Measurements from ENCODE around the gene ZNF350.

GRCh38 chr19:51944798-51945552 is 41.7 kb downstream of the ZNF350 start:
- no peak for TF ChIP-seq CTCF (IDR thresholded peaks at IDR 0.05)
- TF ChIP-seq YY1 (IDR thresholded peaks at IDR 0.05; ENCODE audit: low read depth): no peak
- TF ChIP-seq EP300 (IDR thresholded peaks at IDR 0.05; ENCODE audit: borderline replicate concordance in 1 of 2, low read depth in 1 of 2, low read length in 1 of 2): no peak
- TF ChIP-seq NRF1 (IDR thresholded peaks at IDR 0.05; ENCODE audit: low read depth, low read length): no peak
- no peak for TF ChIP-seq IRF3 (IDR thresholded peaks at IDR 0.05; ENCODE audit: low read depth, low read length)
- no peak for TF ChIP-seq JUND (IDR thresholded peaks at IDR 0.05)
- no peak for TF ChIP-seq FOXJ3 (CRISPR knock-in tag; IDR thresholded peaks at IDR 0.05)
- TF ChIP-seq PBX3 (IDR thresholded peaks at IDR 0.05): no peak
- TF ChIP-seq CHD2 (IDR thresholded peaks at IDR 0.05; ENCODE audit: low read length, partially characterized antibody): no peak
